Thymus (tissue), 11 donors: ENCODE results near the gene DENND6B. TPM values are rescaled to one million over a fixed set of nuclear protein-coding genes. Genes with fewer than 3 reads are reported as not detected.
A peak's percentile ranks its signal among the peaks of the same experiment; 100 is the strongest.
"Not testable (repeated sequence)": the region's sequence is repeated elsewhere in the genome, so short reads cannot be mapped to it uniquely, and the experiment has no call there.

Experiments used
- DNase-seq, 9 donors: peaks; one replicate each; pipeline ENCODE4 v3.0.0-alpha.2; 2013; ENCODE audit warnings: low spot score in 9 of 9, low read depth in 6 of 9, missing footprints in 1 of 9
- H3K27ac ChIP-seq, 2 donors: one replicate each; pipeline ENCODE4 v1.5.1; 2013; ENCODE audit warnings: control low read depth in 1 of 2, low read depth in 1 of 2, low read length in 1 of 2, mild to moderate bottlenecking in 1 of 2, moderate library complexity in 1 of 2
- H3K27me3 ChIP-seq, 2 donors: one replicate each; pipeline ENCODE4 v1.5.1; 2013; ENCODE audit warnings: low read length in 1 of 2; ENCODE audit not compliant: control insufficient read depth in 2 of 2, insufficient read depth in 1 of 2
- H3K36me3 ChIP-seq, 2 donors: one replicate each; pipeline ENCODE4 v1.5.1; 2013; ENCODE audit warnings: low read length in 1 of 2, mild to moderate bottlenecking in 1 of 2, moderate library complexity in 1 of 2; ENCODE audit not compliant: control insufficient read depth in 2 of 2, insufficient read depth in 2 of 2
- H3K4me1 ChIP-seq, 2 donors: one replicate each; pipeline ENCODE4 v1.5.1; 2013; ENCODE audit warnings: low read length in 2 of 2; ENCODE audit not compliant: control insufficient read depth in 2 of 2, insufficient read depth in 2 of 2
- H3K4me3 ChIP-seq, 2 donors: one replicate each; pipeline ENCODE4 v1.5.1; 2013; ENCODE audit warnings: low read length in 2 of 2, control low read depth in 1 of 2, mild to moderate bottlenecking in 1 of 2
- H3K9me3 ChIP-seq, 2 donors: one replicate each; pipeline ENCODE4 v1.5.1; 2013; ENCODE audit warnings: low read length in 1 of 2, mild to moderate bottlenecking in 1 of 2; ENCODE audit not compliant: control insufficient read depth in 2 of 2, insufficient read depth in 1 of 2
- WGBS: extraction: QIAGEN DNeasy Blood & Tissue Kit; methylation state at CpG from one replicate; pipeline ENCODE4 v1.1.7; 2013; 5-methylcytosine and 5-hydroxymethylcytosine counted together
- polyA plus RNA-seq: library from polyadenylated mRNA; stranded (reverse); fragments of 200-250 nt; gene quantifications from one replicate; pipeline ENCODE4 v1.2.3, GENCODE V29; 2013
- total RNA-seq: library from RNA; stranded (reverse); fragments of 120-200 nt; gene quantifications from one replicate; pipeline ENCODE4 v1.2.4, GENCODE V29; 2013
- donor health status: healthy.

The DENND6B gene
- total and polyA plus RNA-seq, 2 donors: 1.4 to 8.3 TPM

DNA sequence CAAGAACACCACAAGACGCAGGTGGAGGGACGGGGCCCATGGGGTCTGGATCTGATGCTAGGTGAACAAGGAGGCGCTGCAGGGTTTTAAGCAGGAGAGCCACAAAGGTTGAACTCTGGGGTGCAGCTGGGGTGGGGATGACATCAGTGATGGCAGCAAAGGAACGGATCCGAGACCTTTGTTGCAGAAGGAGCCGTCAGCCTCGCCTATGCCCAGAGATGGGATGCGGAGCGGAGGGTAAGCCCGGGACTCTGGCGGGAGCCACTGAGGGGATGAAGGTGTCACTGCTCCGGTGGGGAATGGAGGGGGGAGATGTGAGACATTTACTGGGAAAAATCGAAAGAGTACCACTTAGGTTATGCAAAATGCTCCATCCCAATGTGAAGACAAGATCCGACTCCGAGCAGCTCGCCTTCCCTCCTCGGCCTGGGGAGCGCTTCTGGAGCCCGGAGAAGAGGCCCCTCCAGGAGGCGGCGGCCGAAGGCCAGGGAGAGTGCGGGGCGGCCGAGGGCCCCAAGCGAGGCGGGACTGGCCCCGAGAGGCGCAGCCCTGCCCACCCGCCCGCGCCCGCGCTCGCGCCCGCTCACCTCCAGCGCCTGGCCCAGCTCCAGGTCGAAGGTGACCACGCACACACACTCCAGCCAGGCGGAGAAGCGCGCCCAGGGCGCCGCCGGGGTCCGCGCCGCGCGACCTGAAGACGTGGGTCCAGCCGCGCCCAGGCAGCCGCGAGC, 422 bp downstream of the DENND6B start:
- Histone ChIP-seq H3K9me3 (peaks cover 0 to 5% of the 10 kb centered on the region in 2 donors), H3K27me3 (peaks cover 15 to 42% of the 10 kb centered on the region in 2 donors), H3K4me3 (peak overlapping the region in 1 of 2 donors; percentile 77), H3K4me1 (peaks cover 2 to 4% of the 10 kb centered on the region in 2 donors), H3K36me3 (no peaks in the 10 kb centered on the region), H3K27ac (peak overlapping the region in 1 of 2 donors; percentile 31)
- WGBS: 25% methylated on average over 56 of the region's 56 CpGs
- DNase-seq: no peak

DNA sequence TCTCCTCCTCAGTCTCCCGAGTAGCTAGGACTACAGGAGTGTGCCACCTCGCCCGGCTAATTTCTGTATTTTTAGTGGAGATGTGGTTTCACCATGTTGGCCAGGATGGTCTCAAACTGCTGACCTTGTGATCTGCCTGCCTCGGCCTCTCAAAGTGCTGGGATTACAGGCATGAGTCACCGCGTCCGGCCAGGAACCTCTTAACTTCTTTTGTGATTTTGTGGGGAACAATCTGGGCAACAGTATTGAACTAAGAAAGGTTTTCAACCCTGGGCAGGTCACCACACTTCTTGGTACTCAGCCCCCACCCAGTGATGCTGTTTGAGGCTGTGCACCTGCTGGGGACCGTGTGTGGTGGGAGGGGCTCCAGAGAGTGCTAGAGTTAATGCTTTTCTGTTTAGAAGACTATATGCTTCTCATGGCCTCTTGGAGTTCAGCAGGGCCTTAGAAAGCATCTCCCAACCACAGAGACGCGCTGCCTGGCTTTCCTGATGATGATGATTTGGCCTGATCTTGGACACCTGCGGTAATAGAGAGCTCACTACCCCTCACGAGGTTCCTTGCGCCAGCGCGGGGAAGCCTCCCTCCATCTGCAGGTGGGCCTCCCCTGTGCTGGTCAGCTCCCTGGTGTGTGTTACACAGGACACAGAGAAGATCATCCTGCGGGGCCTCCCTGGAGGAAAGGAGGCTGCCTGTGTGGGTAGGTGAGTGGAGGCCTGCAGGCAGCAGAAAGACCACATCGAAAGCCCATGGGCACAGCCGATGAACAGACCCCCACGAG, 1.2 kb downstream of the DENND6B start:
- H3K4me3 ChIP-seq: no peak overlapping the region
- H3K4me1 ChIP-seq: peaks cover 2 to 4% of the 10 kb centered on the region in 2 donors
- H3K36me3 ChIP-seq: no peaks in the 10 kb centered on the region
- H3K9me3 ChIP-seq: peaks cover 0 to 5% of the 10 kb centered on the region in 2 donors
- peaks cover 15 to 44% of the 10 kb centered on the region in 2 donors for H3K27me3 ChIP-seq
- 92% methylated on average over 19 of the region's 19 CpGs for WGBS
- no peak overlapping the region for H3K27ac ChIP-seq
- DNase-seq: no peak

DNA sequence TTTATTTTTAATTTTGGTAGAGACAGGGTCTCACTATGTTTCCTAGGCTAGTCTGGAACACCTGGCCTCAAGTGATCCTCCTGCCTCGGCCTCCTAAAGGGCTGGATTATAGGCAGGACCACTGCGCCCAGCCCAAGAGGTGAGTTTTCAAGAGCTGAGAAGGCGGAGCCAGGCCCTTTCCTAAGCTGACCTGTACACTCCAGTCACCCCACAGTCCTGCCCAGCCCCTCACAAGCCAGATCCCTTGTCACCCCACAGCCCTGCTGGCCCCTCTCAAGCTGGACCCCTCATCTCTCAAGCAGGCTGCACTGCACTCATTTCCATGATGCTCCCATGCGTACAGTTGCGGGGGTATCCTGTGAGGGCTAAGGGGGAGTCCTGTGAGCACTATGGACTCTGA, 2.9 kb downstream of the DENND6B start:
- DNase-seq: no peak
- Histone ChIP-seq H3K9me3 (peaks cover 0 to 5% of the 10 kb centered on the region in 2 donors), H3K27ac (no peak overlapping the region), H3K27me3 (peaks cover 15 to 44% of the 10 kb centered on the region in 2 donors), H3K4me3 (no peak overlapping the region), H3K36me3 (no peaks in the 10 kb centered on the region), H3K4me1 (peaks cover 2 to 4% of the 10 kb centered on the region in 2 donors)
- WGBS: 98% methylated on average over 5 of the region's 5 CpGs

DNA sequence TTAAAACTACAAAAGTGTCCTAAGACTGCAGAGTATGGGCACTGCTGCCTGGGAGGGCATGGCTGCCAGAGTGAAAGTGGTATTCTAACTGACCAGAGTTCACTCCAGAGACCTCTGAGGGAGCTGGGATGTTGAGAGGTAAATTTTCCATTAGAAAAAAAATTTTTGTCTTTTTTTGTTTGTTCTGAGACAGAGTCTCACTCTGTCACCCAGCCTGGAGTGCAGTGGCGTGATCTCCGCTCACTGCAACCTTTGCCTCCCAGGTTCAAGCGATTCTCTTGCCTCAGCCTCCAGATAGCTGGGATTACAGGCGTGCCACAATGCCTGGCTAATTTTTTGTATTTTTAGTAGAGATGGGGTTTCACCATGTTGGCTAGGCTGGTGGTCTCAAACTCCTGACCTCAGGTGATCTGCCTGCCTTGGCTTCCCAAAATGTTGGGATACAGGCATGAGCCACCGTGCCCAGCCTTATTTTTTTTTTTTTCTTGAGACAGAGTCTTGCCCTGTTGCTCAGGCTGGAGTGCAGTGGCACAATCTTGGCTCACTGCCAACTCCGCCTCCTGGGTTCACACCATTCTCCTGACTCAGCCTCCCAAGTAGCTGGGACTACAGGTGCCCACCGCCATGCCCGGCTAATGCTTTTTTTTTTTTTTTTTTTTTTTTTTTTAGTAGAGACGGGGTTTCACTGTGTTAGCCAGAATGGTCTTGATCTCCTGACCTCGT, 4.3 kb downstream of the DENND6B start:
- DNase-seq, H3K9me3 ChIP-seq, H3K27ac ChIP-seq, H3K4me1 ChIP-seq, H3K36me3 ChIP-seq, H3K4me3 ChIP-seq: not testable (repeated sequence)
- WGBS: 92% methylated on average over 10 of the region's 10 CpGs
- peaks cover 12 to 34% of the 10 kb centered on the region in 2 donors for H3K27me3 ChIP-seq

DNA sequence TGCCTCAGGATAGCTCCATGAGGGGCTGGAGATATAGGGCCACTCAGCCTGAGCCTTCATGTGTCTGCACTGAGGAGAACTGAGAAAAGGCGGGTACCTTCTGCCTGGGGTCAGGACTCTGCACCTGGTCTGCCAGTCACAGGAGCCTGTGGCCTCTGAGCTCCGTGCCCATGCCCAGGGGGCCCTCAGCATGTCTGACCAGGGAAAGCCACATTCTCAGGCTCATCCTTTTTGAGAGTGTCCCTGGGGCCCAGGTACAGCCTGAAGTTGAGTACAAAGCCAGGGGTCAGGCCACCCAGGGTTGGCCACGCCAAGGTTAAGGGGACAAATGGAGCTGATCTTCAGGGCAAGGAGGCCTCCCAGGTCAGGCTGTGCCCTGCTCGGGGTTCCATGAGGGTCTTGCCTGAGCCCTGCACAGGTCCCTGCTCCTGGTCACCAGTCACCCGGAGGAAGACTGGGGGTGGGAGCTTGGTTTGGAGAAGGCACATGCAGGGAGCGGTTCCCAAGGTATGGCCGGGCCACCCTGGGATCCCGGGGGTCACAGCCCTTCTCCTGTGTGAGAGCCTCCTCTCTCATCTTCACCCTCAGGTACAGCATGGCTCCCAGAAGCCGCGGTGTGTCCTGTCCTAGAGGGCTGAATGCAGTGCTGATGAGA, 6.0 kb downstream of the DENND6B start:
- Histone ChIP-seq H3K9me3 (no peaks in the 10 kb centered on the region), H3K4me1 (no peaks in the 10 kb centered on the region), H3K27ac (no peak overlapping the region), H3K36me3 (no peaks in the 10 kb centered on the region), H3K27me3 (peaks cover 0 to 21% of the 10 kb centered on the region in 2 donors), H3K4me3 (no peak overlapping the region)
- DNase-seq: no peak
- 92% methylated on average over 10 of the region's 10 CpGs for WGBS

DNA sequence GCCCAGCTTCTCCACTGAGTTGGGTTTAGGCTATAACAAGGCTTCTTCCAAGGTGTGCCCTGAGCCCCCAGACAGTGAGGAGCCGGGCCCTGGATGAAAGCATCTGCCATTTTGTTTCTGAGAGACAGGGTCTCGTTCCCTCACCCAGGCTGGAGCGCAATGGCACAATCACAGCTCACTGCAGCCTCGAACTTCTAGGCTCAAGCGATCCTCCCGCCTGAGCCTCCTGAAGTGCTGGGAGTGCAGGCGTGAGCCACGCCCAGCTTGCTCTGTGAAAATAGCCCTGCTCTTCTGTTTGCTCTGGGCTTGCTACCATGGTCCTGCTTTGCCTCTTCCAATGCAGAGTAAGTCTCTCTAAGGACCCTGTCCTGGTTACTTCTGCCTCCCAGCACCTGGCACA, 6.7 kb downstream of the DENND6B start:
- DNase-seq: no peak

DNA sequence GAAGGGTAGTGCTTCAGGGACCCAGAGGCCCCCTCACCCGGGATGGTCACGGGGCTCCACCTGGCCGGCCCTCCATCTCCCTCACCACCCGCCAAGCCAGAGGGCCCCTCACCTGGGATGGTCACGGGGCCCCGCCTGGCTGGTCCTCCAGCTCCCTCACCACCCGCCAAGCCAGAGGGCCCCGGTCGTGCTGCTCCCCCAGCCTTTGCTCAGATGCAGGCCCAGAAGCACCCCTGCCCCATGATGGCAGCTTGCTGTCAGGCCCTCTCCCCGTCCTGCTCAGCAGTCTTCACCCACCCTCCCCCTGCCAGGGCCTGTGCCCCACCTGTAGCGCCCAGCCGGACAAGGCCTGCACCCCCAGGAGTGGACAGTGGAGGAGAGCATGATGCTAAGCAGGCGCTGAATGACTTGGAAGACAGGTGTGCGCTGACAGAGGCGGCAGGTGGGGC, 7.3 kb downstream of the DENND6B start:
- Histone ChIP-seq H3K27ac (no peak overlapping the region), H3K4me3 (no peak overlapping the region), H3K4me1 (peaks cover 5 to 11% of the 10 kb centered on the region in 2 donors), H3K27me3 (peaks cover 0 to 12% of the 10 kb centered on the region in 2 donors), H3K9me3 (peaks cover 0 to 1% of the 10 kb centered on the region in 2 donors), H3K36me3 (no peaks in the 10 kb centered on the region)
- DNase-seq: no peak
- WGBS: 94% methylated on average over 15 of the region's 15 CpGs

More for the DNA sequence above, 6.7 kb downstream of the DENND6B start:
- Histone ChIP-seq H3K36me3 (no peaks in the 10 kb centered on the region), H3K27ac (no peak overlapping the region), H3K4me1 (peaks cover under 1 to 5% of the 10 kb centered on the region in 2 donors), H3K27me3 (peaks cover 0 to 15% of the 10 kb centered on the region in 2 donors), H3K9me3 (peaks cover 0 to 1% of the 10 kb centered on the region in 2 donors), H3K4me3 (no peak overlapping the region)
- 91% methylated on average over 8 of the region's 8 CpGs for WGBS

DNA sequence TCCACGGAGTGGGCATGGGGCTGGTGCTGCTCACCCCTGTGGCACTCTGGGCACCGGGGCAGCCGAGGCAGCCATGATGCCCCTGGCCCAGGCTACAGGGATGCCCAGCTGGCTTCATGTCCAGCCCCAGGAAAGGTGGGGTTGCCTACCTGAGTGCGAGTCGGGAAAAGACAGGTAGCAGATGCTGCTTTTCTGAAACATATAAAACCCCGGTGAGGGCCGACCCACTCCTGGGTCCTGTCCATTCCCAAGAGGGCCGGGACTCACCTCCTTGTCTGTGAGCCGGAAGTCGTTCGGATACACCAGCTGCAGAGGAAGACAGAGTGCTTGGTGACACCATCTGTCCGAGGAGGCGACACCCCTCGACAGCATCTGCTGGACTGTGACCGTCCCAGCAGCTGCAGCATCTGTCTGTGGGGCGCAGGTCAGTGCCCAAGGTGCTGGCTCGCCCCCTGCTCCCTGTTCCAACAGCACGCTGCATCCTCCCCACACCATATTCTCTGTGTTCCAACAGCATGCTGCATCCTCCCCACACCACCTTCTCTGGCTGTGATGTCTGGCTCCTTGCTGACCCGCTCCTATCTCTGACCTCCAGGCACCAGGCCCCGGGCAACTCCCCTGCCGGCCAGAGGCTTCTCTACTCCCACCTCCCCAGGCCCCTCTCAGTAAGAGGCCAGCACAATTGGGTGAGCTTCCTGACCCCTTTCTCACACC, 8.0 kb downstream of the DENND6B start:
- Histone ChIP-seq H3K9me3 (peaks cover 0 to 1% of the 10 kb centered on the region in 2 donors), H3K4me1 (peaks cover 11 to 18% of the 10 kb centered on the region in 2 donors), H3K27me3 (peaks cover 0 to 7% of the 10 kb centered on the region in 2 donors), H3K4me3 (no peak overlapping the region), H3K27ac (no peak overlapping the region), H3K36me3 (no peaks in the 10 kb centered on the region)
- WGBS: 94% methylated on average over 21 of the region's 21 CpGs
- no peak for DNase-seq
